HepG2 (cell line): ENCODE measurements around the gene NUB1.

ENCODE experiments used
- CBX1 ChIP-seq: IDR thresholded peaks from one replicate; pipeline ENCODE4 v1.6.1; 2016; ENCODE audit warnings: antibody characterized with exemption, low read depth
- EEA1 ChIP-seq: sonication (generic); formaldehyde crosslinking; IDR thresholded peaks from 2 replicates; pipeline ENCODE4 v1.5.1; 2020; ENCODE audit warnings: mild to moderate bottlenecking, missing genetic modification reagents, borderline replicate concordance
- KAT2B ChIP-seq: fragments of 150-350 bp; IDR thresholded peaks from 2 replicates; pipeline ENCODE4 v1.6.1; 2014; ENCODE audit warnings: low read depth, low read length, borderline replicate concordance
- POLR2AphosphoS2 ChIP-seq: IDR thresholded peaks from 2 replicates; pipeline ENCODE4 v1.6.1; 2011; ENCODE audit warnings: low read depth, low read length, improper control_type of control experiment
- RELA ChIP-seq: sonication (generic); formaldehyde crosslinking; IDR thresholded peaks from 2 replicates; pipeline ENCODE4 v1.4.0; 2020; ENCODE audit warnings: missing genetic modification reagents
- SMARCE1 ChIP-seq: fragments of 450-650 bp; IDR thresholded peaks from 2 replicates; pipeline ENCODE4 v1.6.1; 2017; ENCODE audit warnings: borderline replicate concordance
- USF2 ChIP-seq, 2 experiments: sonication (generic) in 1 of 2; formaldehyde crosslinking in 1 of 2; IDR thresholded peaks; 2 replicates each; pipeline versions ENCODE4 v1.5.1 to v1.6.1; 2011 to 2020; ENCODE audit warnings: borderline replicate concordance in 1 of 2, low read depth in 1 of 2, low read length in 1 of 2, mild to moderate bottlenecking in 1 of 2, missing genetic modification reagents in 1 of 2, moderate library complexity in 1 of 2
- ZNF331 ChIP-seq: sonication (generic); formaldehyde crosslinking; IDR thresholded peaks from 2 replicates; pipeline ENCODE4 v1.4.0; 2020; ENCODE audit warnings: missing genetic modification reagents

- TF ChIP-seq POLR2AphosphoS2 (no peak), KAT2B (no peak), ZNF331 (CRISPR knock-in tag) (no peak), RELA (CRISPR knock-in tag) (no peak), SMARCE1 (no peak), USF2 (IDR thresholded peaks at IDR 0.05; ENCODE audit: low read depth, low read length) (no peak), USF2 (CRISPR knock-in tag; IDR thresholded peaks at IDR 0.05; ENCODE audit: borderline replicate concordance) (no peak), EEA1 (CRISPR knock-in tag) (no peak), CBX1 (no peak)
Measured at GRCh38 chr7:151316896-151317295, 24.7 kb upstream of the NUB1 start.
